Measurements from ENCODE around the gene LRRC58. TPM values are rescaled to one million over a fixed set of nuclear protein-coding genes. Genes with fewer than 3 reads are reported as not detected.

LRRC58 gene
- total and polyA plus RNA-seq, 2 of the 8 experiments (the other 6 are each of a cell fraction or from before 2014, with no cell fraction given): 4.3 to 15.4 TPM

DNA sequence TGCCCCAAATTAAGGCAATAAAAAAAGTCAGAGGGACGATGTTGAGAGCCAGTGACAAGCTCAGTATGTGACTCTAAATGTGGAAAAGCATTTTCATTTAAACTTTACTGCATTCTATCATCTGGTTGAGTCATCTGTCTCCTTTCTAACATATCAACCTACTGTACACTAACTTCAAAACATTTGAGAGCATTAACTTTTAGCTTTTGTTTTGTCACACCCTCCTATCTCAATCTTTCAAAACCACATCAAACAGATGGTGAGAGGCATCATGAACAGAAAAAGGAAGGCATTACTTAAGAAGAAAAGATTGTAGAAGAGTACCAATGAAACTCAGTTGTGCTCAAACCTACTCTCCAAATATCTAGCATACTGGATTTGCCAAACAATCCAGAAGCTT, 4.8 kb downstream of the LRRC58 start (continued):
- TF ChIP-seq, protein P1, sequence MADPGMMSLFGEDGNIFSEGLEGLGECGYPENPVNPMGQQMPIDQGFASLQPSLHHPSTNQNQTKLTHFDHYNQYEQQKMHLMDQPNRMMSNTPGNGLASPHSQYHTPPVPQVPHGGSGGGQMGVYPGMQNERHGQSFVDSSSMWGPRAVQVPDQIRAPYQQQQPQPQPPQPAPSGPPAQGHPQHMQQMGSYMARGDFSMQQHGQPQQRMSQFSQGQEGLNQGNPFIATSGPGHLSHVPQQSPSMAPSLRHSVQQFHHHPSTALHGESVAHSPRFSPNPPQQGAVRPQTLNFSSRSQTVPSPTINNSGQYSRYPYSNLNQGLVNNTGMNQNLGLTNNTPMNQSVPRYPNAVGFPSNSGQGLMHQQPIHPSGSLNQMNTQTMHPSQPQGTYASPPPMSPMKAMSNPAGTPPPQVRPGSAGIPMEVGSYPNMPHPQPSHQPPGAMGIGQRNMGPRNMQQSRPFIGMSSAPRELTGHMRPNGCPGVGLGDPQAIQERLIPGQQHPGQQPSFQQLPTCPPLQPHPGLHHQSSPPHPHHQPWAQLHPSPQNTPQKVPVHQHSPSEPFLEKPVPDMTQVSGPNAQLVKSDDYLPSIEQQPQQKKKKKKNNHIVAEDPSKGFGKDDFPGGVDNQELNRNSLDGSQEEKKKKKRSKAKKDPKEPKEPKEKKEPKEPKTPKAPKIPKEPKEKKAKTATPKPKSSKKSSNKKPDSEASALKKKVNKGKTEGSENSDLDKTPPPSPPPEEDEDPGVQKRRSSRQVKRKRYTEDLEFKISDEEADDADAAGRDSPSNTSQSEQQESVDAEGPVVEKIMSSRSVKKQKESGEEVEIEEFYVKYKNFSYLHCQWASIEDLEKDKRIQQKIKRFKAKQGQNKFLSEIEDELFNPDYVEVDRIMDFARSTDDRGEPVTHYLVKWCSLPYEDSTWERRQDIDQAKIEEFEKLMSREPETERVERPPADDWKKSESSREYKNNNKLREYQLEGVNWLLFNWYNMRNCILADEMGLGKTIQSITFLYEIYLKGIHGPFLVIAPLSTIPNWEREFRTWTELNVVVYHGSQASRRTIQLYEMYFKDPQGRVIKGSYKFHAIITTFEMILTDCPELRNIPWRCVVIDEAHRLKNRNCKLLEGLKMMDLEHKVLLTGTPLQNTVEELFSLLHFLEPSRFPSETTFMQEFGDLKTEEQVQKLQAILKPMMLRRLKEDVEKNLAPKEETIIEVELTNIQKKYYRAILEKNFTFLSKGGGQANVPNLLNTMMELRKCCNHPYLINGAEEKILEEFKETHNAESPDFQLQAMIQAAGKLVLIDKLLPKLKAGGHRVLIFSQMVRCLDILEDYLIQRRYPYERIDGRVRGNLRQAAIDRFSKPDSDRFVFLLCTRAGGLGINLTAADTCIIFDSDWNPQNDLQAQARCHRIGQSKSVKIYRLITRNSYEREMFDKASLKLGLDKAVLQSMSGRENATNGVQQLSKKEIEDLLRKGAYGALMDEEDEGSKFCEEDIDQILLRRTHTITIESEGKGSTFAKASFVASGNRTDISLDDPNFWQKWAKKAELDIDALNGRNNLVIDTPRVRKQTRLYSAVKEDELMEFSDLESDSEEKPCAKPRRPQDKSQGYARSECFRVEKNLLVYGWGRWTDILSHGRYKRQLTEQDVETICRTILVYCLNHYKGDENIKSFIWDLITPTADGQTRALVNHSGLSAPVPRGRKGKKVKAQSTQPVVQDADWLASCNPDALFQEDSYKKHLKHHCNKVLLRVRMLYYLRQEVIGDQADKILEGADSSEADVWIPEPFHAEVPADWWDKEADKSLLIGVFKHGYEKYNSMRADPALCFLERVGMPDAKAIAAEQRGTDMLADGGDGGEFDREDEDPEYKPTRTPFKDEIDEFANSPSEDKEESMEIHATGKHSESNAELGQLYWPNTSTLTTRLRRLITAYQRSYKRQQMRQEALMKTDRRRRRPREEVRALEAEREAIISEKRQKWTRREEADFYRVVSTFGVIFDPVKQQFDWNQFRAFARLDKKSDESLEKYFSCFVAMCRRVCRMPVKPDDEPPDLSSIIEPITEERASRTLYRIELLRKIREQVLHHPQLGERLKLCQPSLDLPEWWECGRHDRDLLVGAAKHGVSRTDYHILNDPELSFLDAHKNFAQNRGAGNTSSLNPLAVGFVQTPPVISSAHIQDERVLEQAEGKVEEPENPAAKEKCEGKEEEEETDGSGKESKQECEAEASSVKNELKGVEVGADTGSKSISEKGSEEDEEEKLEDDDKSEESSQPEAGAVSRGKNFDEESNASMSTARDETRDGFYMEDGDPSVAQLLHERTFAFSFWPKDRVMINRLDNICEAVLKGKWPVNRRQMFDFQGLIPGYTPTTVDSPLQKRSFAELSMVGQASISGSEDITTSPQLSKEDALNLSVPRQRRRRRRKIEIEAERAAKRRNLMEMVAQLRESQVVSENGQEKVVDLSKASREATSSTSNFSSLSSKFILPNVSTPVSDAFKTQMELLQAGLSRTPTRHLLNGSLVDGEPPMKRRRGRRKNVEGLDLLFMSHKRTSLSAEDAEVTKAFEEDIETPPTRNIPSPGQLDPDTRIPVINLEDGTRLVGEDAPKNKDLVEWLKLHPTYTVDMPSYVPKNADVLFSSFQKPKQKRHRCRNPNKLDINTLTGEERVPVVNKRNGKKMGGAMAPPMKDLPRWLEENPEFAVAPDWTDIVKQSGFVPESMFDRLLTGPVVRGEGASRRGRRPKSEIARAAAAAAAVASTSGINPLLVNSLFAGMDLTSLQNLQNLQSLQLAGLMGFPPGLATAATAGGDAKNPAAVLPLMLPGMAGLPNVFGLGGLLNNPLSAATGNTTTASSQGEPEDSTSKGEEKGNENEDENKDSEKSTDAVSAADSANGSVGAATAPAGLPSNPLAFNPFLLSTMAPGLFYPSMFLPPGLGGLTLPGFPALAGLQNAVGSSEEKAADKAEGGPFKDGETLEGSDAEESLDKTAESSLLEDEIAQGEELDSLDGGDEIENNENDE (IDR thresholded peaks at IDR 0.05; ENCODE audit: insufficient replicate concordance, low read length): no peak

Data from H1 (cell line).